ENCODE data around the gene ATP8B1. TPM values are rescaled to one million over a fixed set of nuclear protein-coding genes. Genes with fewer than 3 reads are reported as not detected.
A peak's percentile ranks its signal among the peaks of the same experiment; 100 is the strongest.

The ATP8B1 gene
- total and polyA plus RNA-seq, 7 donors: 8.1 to 94.1 (median 18.0) TPM

- intact Hi-C loops (cut with DNase I): no loop called here
- TF ChIP-seq POLR2A (IDR thresholded peaks at IDR 0.05) (no peak), EP300 (IDR thresholded peaks at IDR 0.05) (no peak), POLR2AphosphoS5 (IDR thresholded peaks at IDR 0.05) (no peak)
- TF ChIP-seq, protein P1, sequence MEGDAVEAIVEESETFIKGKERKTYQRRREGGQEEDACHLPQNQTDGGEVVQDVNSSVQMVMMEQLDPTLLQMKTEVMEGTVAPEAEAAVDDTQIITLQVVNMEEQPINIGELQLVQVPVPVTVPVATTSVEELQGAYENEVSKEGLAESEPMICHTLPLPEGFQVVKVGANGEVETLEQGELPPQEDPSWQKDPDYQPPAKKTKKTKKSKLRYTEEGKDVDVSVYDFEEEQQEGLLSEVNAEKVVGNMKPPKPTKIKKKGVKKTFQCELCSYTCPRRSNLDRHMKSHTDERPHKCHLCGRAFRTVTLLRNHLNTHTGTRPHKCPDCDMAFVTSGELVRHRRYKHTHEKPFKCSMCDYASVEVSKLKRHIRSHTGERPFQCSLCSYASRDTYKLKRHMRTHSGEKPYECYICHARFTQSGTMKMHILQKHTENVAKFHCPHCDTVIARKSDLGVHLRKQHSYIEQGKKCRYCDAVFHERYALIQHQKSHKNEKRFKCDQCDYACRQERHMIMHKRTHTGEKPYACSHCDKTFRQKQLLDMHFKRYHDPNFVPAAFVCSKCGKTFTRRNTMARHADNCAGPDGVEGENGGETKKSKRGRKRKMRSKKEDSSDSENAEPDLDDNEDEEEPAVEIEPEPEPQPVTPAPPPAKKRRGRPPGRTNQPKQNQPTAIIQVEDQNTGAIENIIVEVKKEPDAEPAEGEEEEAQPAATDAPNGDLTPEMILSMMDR (IDR thresholded peaks at IDR 0.05): no peak
- no peaks in the 10 kb centered on the region for H3K36me3 ChIP-seq
- H3K4me1 ChIP-seq: peaks cover 0 to 55% (median 47%) of the 10 kb centered on the region in 4 donors
- H3K27me3 ChIP-seq: no peaks in the 10 kb centered on the region
- peak overlapping the region; percentile 74 to 92 (median 78) for H3K27ac ChIP-seq
- no peak overlapping the region for H3K4me3 ChIP-seq
- WGBS, 2 donors: 44 to 78% methylated on average over 2 of the region's 2 CpGs
- H3K9me3 ChIP-seq: no peaks in the 10 kb centered on the region
- DNase-seq: no peak
These were observed 11.2 kb downstream of the ATP8B1 start for GRCh38 chr18:57791911-57792310.

GRCh38 chr18:57791192-57791591 is 11.9 kb downstream of the ATP8B1 start:
- Histone ChIP-seq H3K4me1 (peaks cover 0 to 59% (median 52%) of the 10 kb centered on the region in 4 donors), H3K27ac (peak overlapping the region; percentile 74 to 92 (median 84))
- 72 to 83% methylated on average over 5 of the region's 5 CpGs for WGBS, 2 donors

GRCh38 chr18:57790316-57790715 is 12.8 kb downstream of the ATP8B1 start:
- peaks cover 0 to 67% (median 61%) of the 10 kb centered on the region in 4 donors for H3K4me1 ChIP-seq
- H3K27ac ChIP-seq: peak overlapping the region; percentile 34 to 92 (median 84)
- H3K4me3 ChIP-seq: no peak overlapping the region
- H3K9me3 ChIP-seq: no peaks in the 10 kb centered on the region
- no peaks in the 10 kb centered on the region for H3K27me3 ChIP-seq
- H3K36me3 ChIP-seq: no peaks in the 10 kb centered on the region
- WGBS, 2 donors: 95 to 96% methylated on average over 4 of the region's 4 CpGs
- DNase-seq: no peak
- intact Hi-C loops (cut with DNase I): no loop called here
- no peak for TF ChIP-seq EP300 (IDR thresholded peaks at IDR 0.05)
- TF ChIP-seq POLR2A (IDR thresholded peaks at IDR 0.05): no peak
- no peak for TF ChIP-seq POLR2AphosphoS5 (IDR thresholded peaks at IDR 0.05)
- TF ChIP-seq, protein P1 (IDR thresholded peaks at IDR 0.05): no peak

More at GRCh38 chr18:57791192-57791591, 11.9 kb downstream of the ATP8B1 start:
- intact Hi-C loops (cut with DNase I): no loop called here
- H3K4me3 ChIP-seq: no peak overlapping the region
- TF ChIP-seq, protein P1 (IDR thresholded peaks at IDR 0.05): no peak
- no peak for TF ChIP-seq EP300 (IDR thresholded peaks at IDR 0.05)
- no peak for TF ChIP-seq POLR2AphosphoS5 (IDR thresholded peaks at IDR 0.05)
- no peak for TF ChIP-seq POLR2A (IDR thresholded peaks at IDR 0.05)
- no peak for DNase-seq
- no peaks in the 10 kb centered on the region for H3K9me3 ChIP-seq
- no peaks in the 10 kb centered on the region for H3K27me3 ChIP-seq
- no peaks in the 10 kb centered on the region for H3K36me3 ChIP-seq

GRCh38 chr18:57789759-57790158 is 13.4 kb downstream of the ATP8B1 start:
- DNase-seq: no peak
- Histone ChIP-seq H3K27me3 (no peaks in the 10 kb centered on the region), H3K27ac (peak overlapping the region; percentile 79 to 92 (median 84)), H3K4me3 (no peak overlapping the region), H3K9me3 (no peaks in the 10 kb centered on the region), H3K4me1 (peaks cover 0 to 70% (median 66%) of the 10 kb centered on the region in 4 donors), H3K36me3 (no peaks in the 10 kb centered on the region)
- TF ChIP-seq POLR2AphosphoS5 (IDR thresholded peaks at IDR 0.05): no peak
- intact Hi-C loops (cut with DNase I): no loop called here
- 79 to 88% methylated on average over 4 of the region's 4 CpGs for WGBS, 2 donors

DNA sequence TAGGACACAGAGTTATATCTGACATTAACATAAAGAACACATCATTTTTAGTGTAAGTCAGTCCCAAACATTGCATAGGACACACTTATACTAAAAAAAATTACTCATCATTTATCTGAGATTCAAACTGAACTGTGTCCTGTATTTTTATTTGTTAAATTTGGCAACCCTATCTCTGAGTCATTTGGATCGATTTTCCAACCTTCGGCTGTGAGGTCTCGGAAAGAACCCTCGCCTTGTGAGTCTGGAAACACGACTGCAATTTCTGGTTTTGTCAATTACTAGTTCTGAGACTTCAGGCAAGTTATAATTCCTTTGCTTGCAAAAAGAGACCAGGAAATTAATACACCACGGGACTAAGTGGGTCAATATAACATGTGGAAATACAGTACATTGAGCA is 14.0 kb downstream of the ATP8B1 start:
- intact Hi-C loops (cut with DNase I): no loop called here
- no peak for TF ChIP-seq EP300 (IDR thresholded peaks at IDR 0.05)
- no peak for TF ChIP-seq POLR2AphosphoS5 (IDR thresholded peaks at IDR 0.05)
- TF ChIP-seq, protein P1 (IDR thresholded peaks at IDR 0.05): no peak
- TF ChIP-seq POLR2A (IDR thresholded peaks at IDR 0.05): no peak
- H3K27ac ChIP-seq: peak overlapping the region; percentile 79 to 92 (median 84)
- H3K4me1 ChIP-seq: peaks cover 0 to 73% (median 69%) of the 10 kb centered on the region in 4 donors
- peak overlapping the region in 1 of 4 donors; percentile 8 for H3K4me3 ChIP-seq
- WGBS, 2 donors: 10 to 38% methylated on average over 6 of the region's 6 CpGs
- no peak for DNase-seq
- no peaks in the 10 kb centered on the region for H3K9me3 ChIP-seq
- H3K36me3 ChIP-seq: no peaks in the 10 kb centered on the region
- H3K27me3 ChIP-seq: no peaks in the 10 kb centered on the region
